ENCODE measurements around the gene PDE4D. TPM values are rescaled to one million over a fixed set of nuclear protein-coding genes. Genes with fewer than 3 reads are reported as not detected.

The PDE4D gene
- total RNA-seq, 1 donor from 2014 or later: 27.4 TPM

GRCh38 chr5:59169768-59170150 is 723.8 kb downstream of the PDE4D start:
- DNase-seq (ENCODE audit: extremely low read depth, low read depth, low spot score): no peak

- DNase-seq (ENCODE audit: extremely low read depth, low read depth, low spot score): no peak
Observed at GRCh38 chr5:59169081-59169767, 724.3 kb downstream of the PDE4D start.

GRCh38 chr5:59168067-59168466 is 725.5 kb downstream of the PDE4D start:
- DNase-seq (ENCODE audit: extremely low read depth, low read depth, low spot score): no peak

GRCh38 chr5:59164041-59164830 is 729.3 kb downstream of the PDE4D start:
- no peak for DNase-seq (ENCODE audit: extremely low read depth, low read depth, low spot score)

GRCh38 chr5:59161221-59162105 is 732.1 kb downstream of the PDE4D start:
- no peak for DNase-seq (ENCODE audit: extremely low read depth, low read depth, low spot score)

GRCh38 chr5:59158637-59159391 is 734.7 kb downstream of the PDE4D start:
- no peak for DNase-seq (ENCODE audit: extremely low read depth, low read depth, low spot score)

GRCh38 chr5:59158165-59158564 is 735.4 kb downstream of the PDE4D start:
- no peak for DNase-seq (ENCODE audit: extremely low read depth, low read depth, low spot score)

GRCh38 chr5:59157068-59157467 is 736.5 kb downstream of the PDE4D start:
- DNase-seq (ENCODE audit: extremely low read depth, low read depth, low spot score): no peak

GRCh38 chr5:59152701-59153245 is 740.8 kb downstream of the PDE4D start:
- no peak for DNase-seq (ENCODE audit: extremely low read depth, low read depth, low spot score)

- no peak for DNase-seq (ENCODE audit: extremely low read depth, low read depth, low spot score)
Observed at GRCh38 chr5:59151162-59151889, 742.2 kb downstream of the PDE4D start.

- no peak for DNase-seq (ENCODE audit: extremely low read depth, low read depth, low spot score)
Observed at GRCh38 chr5:59149827-59150226, 743.7 kb downstream of the PDE4D start.

- DNase-seq (ENCODE audit: extremely low read depth, low read depth, low spot score): no peak
Observed at GRCh38 chr5:59149271-59149670, 744.3 kb downstream of the PDE4D start.

- DNase-seq (ENCODE audit: extremely low read depth, low read depth, low spot score): no peak
Observed at GRCh38 chr5:59146729-59147128, 746.8 kb downstream of the PDE4D start.

GRCh38 chr5:59143926-59144333 is 749.6 kb downstream of the PDE4D start:
- no peak for DNase-seq (ENCODE audit: extremely low read depth, low read depth, low spot score)

- DNase-seq (ENCODE audit: extremely low read depth, low read depth, low spot score): no peak
Observed at GRCh38 chr5:59142927-59143326, 750.6 kb downstream of the PDE4D start.

- DNase-seq (ENCODE audit: extremely low read depth, low read depth, low spot score): no peak
Observed at GRCh38 chr5:59142138-59142537, 751.4 kb downstream of the PDE4D start.

GRCh38 chr5:59140133-59140532 is 753.4 kb downstream of the PDE4D start:
- no peak for DNase-seq (ENCODE audit: extremely low read depth, low read depth, low spot score)

- no peak for DNase-seq (ENCODE audit: extremely low read depth, low read depth, low spot score)
Observed at GRCh38 chr5:59139695-59140094, 753.8 kb downstream of the PDE4D start.

- no peak for DNase-seq (ENCODE audit: extremely low read depth, low read depth, low spot score)
Observed at GRCh38 chr5:59138509-59138908, 755.0 kb downstream of the PDE4D start.

GRCh38 chr5:59137846-59138245 is 755.7 kb downstream of the PDE4D start:
- no peak for DNase-seq (ENCODE audit: extremely low read depth, low read depth, low spot score)
